GM12878 (cell line): ENCODE data around the gene DDAH1. TPM values are rescaled to one million over a fixed set of nuclear protein-coding genes. Genes with fewer than 3 reads are reported as not detected.

Experiments used
- ATAC-seq: fragments of 200-7000 bp; cut with Tn5 transposase; 3 replicates; pipeline ENCODE4 v1.9.1; 2020; ENCODE audit warnings: mild to moderate bottlenecking, moderate library complexity
- BruUV-seq: library from RNA; stranded (reverse); fragments of 400-500 nt; replicated peaks from 2 replicates; lab custom pipeline; 2021; lab: Mats Ljungman, UMichigan
- CTCF ChIA-PET: fragments of 300-600 bp; sonication (Branson Sonifier 250); formaldehyde crosslinking; extraction: SDS; loops from one replicate; lab custom pipeline; 2021; ENCODE audit warnings: inconsistent platforms; lab: Yijun Ruan, JAX
- POLR2A ChIA-PET: fragments of 350-600 bp; formaldehyde crosslinking; extraction: SDS; loops from one replicate; lab custom pipeline; 2021; ENCODE audit warnings: inconsistent platforms; lab: Charles Lee
- RAD21 ChIA-PET: fragments of 300-600 bp; sonication (Branson Sonifier 250); formaldehyde crosslinking; loops from one replicate; lab custom pipeline; 2023; ENCODE audit warnings: antibody characterized with exemption; ENCODE audit not compliant: unreplicated experiment; lab: Charles Lee
- SMC1A ChIA-PET: fragments of 300-600 bp; sonication (Branson Sonifier 250); formaldehyde crosslinking; loops from one replicate; lab custom pipeline; 2023; ENCODE audit not compliant: unreplicated experiment, uncharacterized antibody; lab: Charles Lee
- DNase-seq: peaks from one replicate; pipeline ENCODE4 v3.0.0-alpha.2; 2011; ENCODE audit warnings: low read depth, low spot score
- FAIRE-seq: peaks from 3 replicates; lab custom pipeline; 2011; peaks lifted over from hg19 to GRCh38; lab: Jason Lieb, UNC
- H2AFZ ChIP-seq: 2 replicates; pipeline ENCODE4 v1.6.0; 2011; ENCODE audit warnings: low read depth, low read length, control low read depth; ENCODE audit not compliant: control insufficient read depth
- H3K27ac ChIP-seq: 2 replicates; pipeline ENCODE4 v1.5.1; 2011; ENCODE audit warnings: control low read depth; ENCODE audit not compliant: control insufficient read depth, insufficient read depth
- H3K27me3 ChIP-seq, 2 experiments: replicated peaks in 1 of 2; 2 replicates each; pipeline versions ENCODE4 v1.6.0 to v1.6.1; 2011; ENCODE audit warnings: low read length in 1 of 2; ENCODE audit not compliant: control insufficient read depth in 2 of 2, insufficient read depth in 2 of 2
- H3K36me3 ChIP-seq, 2 experiments: 2 replicates each; pipeline ENCODE4 v1.5.1; 2011; ENCODE audit warnings: low read length in 1 of 2; ENCODE audit not compliant: control insufficient read depth in 2 of 2, insufficient read depth in 2 of 2
- H3K4me1 ChIP-seq: 2 replicates; pipeline ENCODE4 v1.6.1; 2011; ENCODE audit warnings: mild to moderate bottlenecking, low read length, moderate library complexity, mixed read lengths; ENCODE audit not compliant: control insufficient read depth, insufficient read depth
- H3K4me2 ChIP-seq: 2 replicates; pipeline ENCODE4 v1.6.0; 2011; ENCODE audit warnings: control low read depth; ENCODE audit not compliant: control insufficient read depth, insufficient read depth
- H3K4me3 ChIP-seq: fragments of 200-600 bp; sonication (generic); 2 replicates; pipeline ENCODE4 v1.5.1; 2016
- H3K79me2 ChIP-seq: 2 replicates; pipeline ENCODE4 v1.6.0; 2011; ENCODE audit warnings: low read length; ENCODE audit not compliant: control insufficient read depth, insufficient read depth
- H3K9ac ChIP-seq: 2 replicates; pipeline ENCODE4 v1.8.0; 2011; ENCODE audit warnings: low read length, control low read depth, mixed read lengths; ENCODE audit not compliant: control insufficient read depth, insufficient read depth
- H3K9me3 ChIP-seq: replicated peaks from 3 replicates; pipeline ENCODE4 v1.5.1; 2011; ENCODE audit warnings: mild to moderate bottlenecking, low read length; ENCODE audit not compliant: control insufficient read depth, insufficient read depth
- H4K20me1 ChIP-seq: 2 replicates; pipeline ENCODE4 v1.6.0; 2011; ENCODE audit not compliant: control insufficient read depth, insufficient read depth
- EGR1 ChIP-seq, 2 experiments: IDR thresholded peaks; 1 replicate in 1 of 2; 2 replicates in 1 of 2; pipeline ENCODE4 v1.6.1; 2011 to 2012; ENCODE audit warnings: low read depth in 2 of 2, low read length in 2 of 2, borderline replicate concordance in 1 of 2, mild to moderate bottlenecking in 1 of 2, moderate library complexity in 1 of 2
- FOS ChIP-seq: IDR thresholded peaks from 3 replicates; pipeline ENCODE4 v1.6.1; 2011; ENCODE audit warnings: borderline replicate concordance; ENCODE audit not compliant: insufficient read length; ENCODE audit errors: extremely low read depth
- LARP7 ChIP-seq: fragments of 450-650 bp; IDR thresholded peaks from 2 replicates; pipeline ENCODE4 v1.6.1; 2017; ENCODE audit warnings: mild to moderate bottlenecking
- MEF2A ChIP-seq: IDR thresholded peaks from 2 replicates; pipeline ENCODE4 v1.6.1; 2011; ENCODE audit warnings: low read depth, mild to moderate bottlenecking, low read length, moderate library complexity; ENCODE audit not compliant: insufficient read depth
- MTA2 ChIP-seq: fragments of 450-650 bp; IDR thresholded peaks from 2 replicates; pipeline ENCODE4 v1.6.1; 2016; ENCODE audit warnings: low read depth, mild to moderate bottlenecking, moderate library complexity
- NFYA ChIP-seq: IDR thresholded peaks from 2 replicates; pipeline ENCODE4 v1.6.1; 2011; ENCODE audit warnings: low read depth, mild to moderate bottlenecking, low read length, improper control_type of control experiment, borderline replicate concordance
- PAX5 ChIP-seq: IDR thresholded peaks from 2 replicates; pipeline ENCODE4 v1.6.1; 2011; ENCODE audit warnings: low read depth, low read length, borderline replicate concordance
- PAX8 ChIP-seq: fragments of 450-650 bp; IDR thresholded peaks from 2 replicates; pipeline ENCODE4 v1.6.1; 2017; ENCODE audit warnings: mild to moderate bottlenecking, moderate library complexity
- POLR2A ChIP-seq: IDR thresholded peaks from 2 replicates; pipeline ENCODE4 v1.6.1; 2011; ENCODE audit warnings: low read depth, mild to moderate bottlenecking, low read length
- POLR2AphosphoS2 ChIP-seq: IDR thresholded peaks from 2 replicates; pipeline ENCODE4 v1.6.1; 2011; ENCODE audit warnings: low read depth, mild to moderate bottlenecking, low read length, improper control_type of control experiment, moderate library complexity
- RAD51 ChIP-seq: fragments of 450-650 bp; IDR thresholded peaks from 2 replicates; pipeline ENCODE4 v1.6.1; 2016; ENCODE audit warnings: moderate library complexity, mild to moderate bottlenecking, inconsistent platforms
- RB1 ChIP-seq: fragments of 450-650 bp; formaldehyde crosslinking; IDR thresholded peaks from 2 replicates; pipeline ENCODE4 v1.6.1; 2017; ENCODE audit warnings: mild to moderate bottlenecking, borderline replicate concordance
- RBBP5 ChIP-seq: fragments of 200-600 bp; sonication (generic); conservative IDR thresholded peaks from 2 replicates; pipeline ENCODE4 v1.6.1; 2016
- RELA ChIP-seq: fragments of 450-650 bp; IDR thresholded peaks from 2 replicates; pipeline ENCODE4 v1.8.0; 2014; ENCODE audit warnings: borderline replicate concordance; ENCODE audit not compliant: partially characterized antibody
- SIN3A ChIP-seq: IDR thresholded peaks from 2 replicates; pipeline ENCODE4 v1.6.1; 2012; ENCODE audit warnings: low read depth, low read length, improper control_type of control experiment
- SREBF1 ChIP-seq: IDR thresholded peaks from 2 replicates; pipeline ENCODE4 v1.6.1; 2012; ENCODE audit warnings: mild to moderate bottlenecking, low read length
- TBL1XR1 ChIP-seq: IDR thresholded peaks from 2 replicates; pipeline ENCODE4 v1.6.1; 2012; ENCODE audit warnings: low read depth, low read length, improper control_type of control experiment
- WGBS: methylation state at CpG from one replicate; pipeline ENCODE4 v1.1.6; 2016; ENCODE audit warnings: low lambda C conversion rate; ENCODE audit not compliant: insufficient replicate concordance, insufficient coverage; ENCODE audit errors: missing lambda C conversion rate; 5-methylcytosine and 5-hydroxymethylcytosine counted together
- in situ Hi-C: fragments of 300-500 bp; cut with MboI; formaldehyde crosslinking; loops from 9 replicates; pipeline ENCODE4 v1.14.3; 2018; ENCODE audit warnings: mixed read lengths
- intact Hi-C: fragments of 100-400 bp; cut with micrococcal nuclease; formaldehyde crosslinking; loops from one replicate; pipeline ENCODE4 v1.14.2; 2022; ENCODE audit not compliant: unreplicated experiment
- polyA plus RNA-seq, 11 experiments: library from polyadenylated mRNA; depleted of rRNA in 4 of 11; unstranded in 6 of 11; stranded (reverse) in 5 of 11; fragments of >200 nt; fragmentation: Nextera tagmentation in 4 of 11; fragmentation: Illumina TruSeq in 1 of 11; extraction: Ambion mirVana in 4 of 11; extraction: Trizol in 1 of 11; gene quantifications; 1 replicate in 1 of 11; 2 replicates in 10 of 11; pipeline versions ENCODE4 v1.2.1 to v1.2.3, GENCODE V29; 2011 to 2016; ENCODE audit warnings: inconsistent platforms in 2 of 11, missing spikeins in 2 of 11, low read depth in 1 of 11
- total RNA-seq, 4 experiments: library from RNA; depleted of rRNA in 3 of 4; stranded (reverse); fragments of >200 nt in 3 of 4; fragmentation: Illumina TruSeq in 1 of 4; extraction: Trizol in 1 of 4; gene quantifications; 2 replicates each; pipeline versions ENCODE4 v1.2.1 to v1.2.3, GENCODE V29; 2013 to 2021
- TF ChIP-seq, protein P1 (sequence below): IDR thresholded peaks from 2 replicates; pipeline ENCODE4 v1.6.1; 2011; ENCODE audit warnings: low read depth, mild to moderate bottlenecking, low read length, moderate library complexity, borderline replicate concordance; ENCODE audit errors: extremely low read depth
- TF ChIP-seq, protein P2 (sequence below): fragments of 450-650 bp; conservative IDR thresholded peaks from 2 replicates; pipeline ENCODE4 v1.6.1; 2017; ENCODE audit warnings: mild to moderate bottlenecking, moderate library complexity

DDAH1 gene
- total and polyA plus RNA-seq, 10 of the 15 experiments (the other 5 are each of a cell fraction or from before 2014, with no cell fraction given): 0.07 to 0.88 (median 0.27) TPM; not detected in 6

DNA sequence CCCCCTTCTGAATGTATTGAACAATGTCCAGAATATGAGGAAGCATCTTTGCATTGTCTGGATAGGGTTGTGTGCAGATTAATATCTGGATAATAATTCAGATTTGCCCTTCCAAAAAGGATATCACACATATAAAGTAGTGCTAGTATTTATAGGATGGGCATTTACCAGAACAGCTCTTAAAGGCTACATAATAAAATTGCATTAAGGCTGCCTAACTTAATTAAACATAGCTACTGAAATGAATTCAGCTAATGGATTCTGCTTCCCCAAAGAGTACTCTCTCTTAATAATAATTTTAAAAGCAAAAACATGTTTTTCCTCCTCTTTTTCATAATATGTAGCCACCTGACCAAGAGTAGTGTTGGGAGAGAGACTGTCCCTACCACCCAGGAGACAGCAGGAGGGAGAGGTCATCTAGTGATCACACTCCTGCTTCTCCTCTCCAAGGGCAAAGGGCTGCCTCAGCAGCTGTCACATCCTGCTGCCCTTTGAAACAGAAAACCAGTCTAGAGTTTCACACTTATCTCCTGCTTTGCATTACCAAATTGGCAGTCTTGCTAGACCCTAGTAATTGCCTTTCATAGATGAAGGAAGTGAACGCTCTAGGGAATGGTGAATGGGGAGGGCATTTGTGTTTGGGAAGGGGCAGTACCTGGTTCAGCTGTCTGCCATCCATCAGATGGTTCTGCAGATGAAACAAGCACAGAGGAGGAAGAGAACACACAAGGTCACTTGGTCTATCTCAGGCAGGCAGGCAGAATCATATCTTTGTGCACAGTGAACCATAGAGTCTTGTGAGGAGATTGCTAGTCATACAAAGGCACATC, 29.3 kb upstream of the DDAH1 start (continued):
- no peak for TF ChIP-seq FOS
- no peak for TF ChIP-seq MEF2A
- no peak for TF ChIP-seq RAD51
- TF ChIP-seq NFYA: no peak
- TF ChIP-seq POLR2AphosphoS2: no peak
- no peak for TF ChIP-seq PAX8
- TF ChIP-seq SREBF1: no peak
- no peak for TF ChIP-seq POLR2A

DNA sequence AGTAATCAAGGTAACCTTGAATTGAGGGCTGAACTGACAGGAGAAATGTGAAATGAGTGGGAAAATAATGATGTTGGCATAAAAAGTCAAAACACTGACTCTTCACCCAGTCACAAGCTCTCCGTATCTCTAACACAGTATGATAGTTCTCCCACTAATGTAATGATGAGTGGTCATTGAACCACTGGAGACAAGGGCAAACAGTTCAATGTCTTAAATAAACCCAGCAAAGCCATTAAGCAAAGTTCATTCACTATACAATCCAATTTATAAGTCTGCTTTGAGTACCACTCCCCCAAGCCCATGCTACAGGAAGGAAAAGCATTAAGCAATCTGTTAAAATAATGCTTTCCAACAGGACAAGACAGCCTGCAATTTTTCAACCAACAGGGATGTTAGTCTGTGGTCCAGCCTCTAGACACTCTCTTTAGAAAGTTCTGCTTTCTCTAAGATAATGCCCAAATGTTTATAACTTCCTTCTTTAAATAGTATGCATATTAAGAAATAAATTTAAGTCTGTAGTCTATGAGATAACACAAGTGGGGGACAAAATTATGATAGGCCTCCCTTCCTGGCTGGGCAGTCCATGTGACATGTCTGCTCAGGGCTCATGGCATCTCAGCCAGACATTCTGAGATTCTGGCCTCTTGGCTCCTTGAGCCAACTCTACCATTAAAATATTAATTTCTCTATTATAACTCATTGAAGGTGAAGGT, 25.5 kb upstream of the DDAH1 start:
- Histone ChIP-seq H3K9me3 (no peaks in the 10 kb centered on the region), H3K4me1 (no peaks in the 10 kb centered on the region), H3K27ac (no peak overlapping the region), H4K20me1 (no peaks in the 10 kb centered on the region), H3K9ac (no peak overlapping the region), H3K4me3 (no peak overlapping the region), H3K36me3 (no peaks in the 10 kb centered on the region), H2AFZ (no peak overlapping the region), H3K79me2 (no peaks in the 10 kb centered on the region), H3K27me3 (peaks cover 0 to 3% of the 10 kb centered on the region in 2 experiments; a peak in 1 of 4 replicates), H3K4me2 (no peak overlapping the region)
- WGBS: 0% methylated on average over 1 of the region's 1 CpG
- no TSS peak for BruUV-seq
- ChIA-PET SMC1A (no interaction called here), POLR2A (no interaction called here), CTCF (no interaction called here), RAD21 (interaction anchor here (0.7 kb wide), 1 partner anchor 105 kb away, joined by 3 read pairs; no protein-coding TSS in a partner anchor)
- DNase-seq: no peak
- in situ Hi-C loops (no loop called here), intact Hi-C loops (no loop called here)
- FAIRE-seq: no peak
- no peak for ATAC-seq
- TF ChIP-seq, protein P1, sequence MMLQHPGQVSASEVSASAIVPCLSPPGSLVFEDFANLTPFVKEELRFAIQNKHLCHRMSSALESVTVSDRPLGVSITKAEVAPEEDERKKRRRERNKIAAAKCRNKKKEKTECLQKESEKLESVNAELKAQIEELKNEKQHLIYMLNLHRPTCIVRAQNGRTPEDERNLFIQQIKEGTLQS: no peak
- no peak for TF ChIP-seq MTA2
- TF ChIP-seq EGR1 (IDR thresholded peaks at IDR 0.05; ENCODE audit: borderline replicate concordance in 1 of 2, low read depth in 2 of 2, low read length in 2 of 2): no peak
- no peak for TF ChIP-seq RBBP5
- TF ChIP-seq TBL1XR1: no peak
- TF ChIP-seq, protein P2, sequence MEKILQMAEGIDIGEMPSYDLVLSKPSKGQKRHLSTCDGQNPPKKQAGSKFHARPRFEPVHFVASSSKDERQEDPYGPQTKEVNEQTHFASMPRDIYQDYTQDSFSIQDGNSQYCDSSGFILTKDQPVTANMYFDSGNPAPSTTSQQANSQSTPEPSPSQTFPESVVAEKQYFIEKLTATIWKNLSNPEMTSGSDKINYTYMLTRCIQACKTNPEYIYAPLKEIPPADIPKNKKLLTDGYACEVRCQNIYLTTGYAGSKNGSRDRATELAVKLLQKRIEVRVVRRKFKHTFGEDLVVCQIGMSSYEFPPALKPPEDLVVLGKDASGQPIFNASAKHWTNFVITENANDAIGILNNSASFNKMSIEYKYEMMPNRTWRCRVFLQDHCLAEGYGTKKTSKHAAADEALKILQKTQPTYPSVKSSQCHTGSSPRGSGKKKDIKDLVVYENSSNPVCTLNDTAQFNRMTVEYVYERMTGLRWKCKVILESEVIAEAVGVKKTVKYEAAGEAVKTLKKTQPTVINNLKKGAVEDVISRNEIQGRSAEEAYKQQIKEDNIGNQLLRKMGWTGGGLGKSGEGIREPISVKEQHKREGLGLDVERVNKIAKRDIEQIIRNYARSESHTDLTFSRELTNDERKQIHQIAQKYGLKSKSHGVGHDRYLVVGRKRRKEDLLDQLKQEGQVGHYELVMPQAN: no peak
- no peak for TF ChIP-seq SIN3A
- TF ChIP-seq RB1: no peak
- no peak for TF ChIP-seq PAX5
- TF ChIP-seq RELA: no peak
- TF ChIP-seq LARP7: no peak
